Head of caudate nucleus (tissue), 42 donors: Measurements from ENCODE around the gene POLE.

Experiments used
- DNase-seq, 42 donors: peaks; one replicate each; pipeline versions ENCODE4 v3.0.0 to v3.0.0-alpha.2; 2020 to 2021; ENCODE audit warnings: mixed read lengths in 7 of 42
- intact Hi-C: fragments of 100-400 bp; cut with DNase I; formaldehyde crosslinking; loops from one replicate; pipeline ENCODE4 v1.15.0; 2022

POLE gene

DNA sequence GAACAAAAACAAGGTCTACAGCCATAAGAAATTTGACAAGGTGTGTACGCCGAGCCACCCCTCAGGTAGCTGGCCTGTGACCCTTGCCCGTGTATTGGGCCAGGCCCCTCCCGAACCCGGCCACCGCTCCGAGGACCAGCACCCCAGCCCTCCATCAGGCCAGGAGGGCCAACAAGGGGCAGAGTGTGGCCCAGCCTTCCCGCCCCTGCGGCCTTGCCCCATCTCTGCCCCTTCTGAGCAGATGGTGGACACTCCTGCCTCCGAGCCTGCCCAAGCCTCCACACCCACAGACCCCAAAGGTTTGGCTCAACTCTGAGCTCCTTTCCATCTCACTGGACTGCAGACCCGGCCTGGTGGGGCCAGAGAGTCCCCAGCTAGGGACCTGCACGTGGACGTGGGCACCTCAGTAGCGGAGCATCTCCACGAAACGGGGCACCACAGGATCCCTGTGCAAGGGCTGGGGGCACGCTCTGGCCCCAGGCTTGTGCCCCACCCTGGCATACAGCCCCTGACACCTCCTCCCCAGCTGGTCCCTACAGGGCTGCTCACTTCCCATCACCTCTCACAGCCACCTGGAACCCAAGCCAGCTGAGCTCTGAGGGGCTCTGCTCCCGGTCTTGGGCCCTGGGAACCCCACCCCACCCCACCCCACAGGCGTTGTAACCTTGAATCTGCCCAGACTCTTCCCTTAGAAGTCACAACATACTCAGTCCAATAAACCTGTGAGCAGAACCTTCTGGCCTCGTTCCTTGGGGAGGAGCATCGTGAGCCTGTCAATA lies 65.3 kb downstream of the POLE start:
- intact Hi-C loops = no loop called here
- no peak for DNase-seq

DNA sequence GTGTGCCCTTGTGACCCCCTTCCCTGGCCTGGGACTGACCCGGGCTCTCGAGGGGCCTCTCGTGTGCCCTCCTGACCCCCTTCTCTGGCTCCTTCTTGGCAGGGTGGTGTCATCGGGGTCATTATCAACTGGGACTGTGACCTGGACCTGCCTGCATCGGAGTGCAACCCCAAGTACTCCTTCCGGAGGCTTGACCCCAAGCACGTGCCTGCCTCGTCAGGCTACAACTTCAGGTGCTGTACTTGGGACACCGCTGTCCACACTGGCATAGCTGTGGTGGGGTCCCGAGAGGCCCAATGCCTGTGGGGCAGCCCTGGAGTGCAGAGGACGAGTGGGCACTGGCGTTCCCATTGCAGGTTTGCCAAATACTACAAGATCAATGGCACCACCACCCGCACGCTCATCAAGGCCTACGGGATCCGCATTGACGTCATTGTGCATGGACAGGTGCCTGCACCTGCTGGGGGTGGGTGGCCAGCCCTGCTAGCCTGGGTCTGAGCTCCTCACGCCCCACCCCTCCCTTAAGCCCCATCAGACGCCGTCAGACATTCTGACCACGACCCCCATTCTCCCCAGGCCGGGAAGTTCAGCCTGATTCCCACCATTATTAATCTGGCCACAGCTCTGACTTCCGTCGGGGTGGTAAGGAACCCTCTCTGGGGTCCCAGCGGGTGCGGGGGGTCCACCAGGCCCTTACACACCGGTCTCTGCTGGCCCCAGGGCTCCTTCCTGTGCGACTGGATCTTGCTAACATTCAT lies 66.1 kb downstream of the POLE start:
- intact Hi-C loops = no loop called here
- no peak for DNase-seq

DNA sequence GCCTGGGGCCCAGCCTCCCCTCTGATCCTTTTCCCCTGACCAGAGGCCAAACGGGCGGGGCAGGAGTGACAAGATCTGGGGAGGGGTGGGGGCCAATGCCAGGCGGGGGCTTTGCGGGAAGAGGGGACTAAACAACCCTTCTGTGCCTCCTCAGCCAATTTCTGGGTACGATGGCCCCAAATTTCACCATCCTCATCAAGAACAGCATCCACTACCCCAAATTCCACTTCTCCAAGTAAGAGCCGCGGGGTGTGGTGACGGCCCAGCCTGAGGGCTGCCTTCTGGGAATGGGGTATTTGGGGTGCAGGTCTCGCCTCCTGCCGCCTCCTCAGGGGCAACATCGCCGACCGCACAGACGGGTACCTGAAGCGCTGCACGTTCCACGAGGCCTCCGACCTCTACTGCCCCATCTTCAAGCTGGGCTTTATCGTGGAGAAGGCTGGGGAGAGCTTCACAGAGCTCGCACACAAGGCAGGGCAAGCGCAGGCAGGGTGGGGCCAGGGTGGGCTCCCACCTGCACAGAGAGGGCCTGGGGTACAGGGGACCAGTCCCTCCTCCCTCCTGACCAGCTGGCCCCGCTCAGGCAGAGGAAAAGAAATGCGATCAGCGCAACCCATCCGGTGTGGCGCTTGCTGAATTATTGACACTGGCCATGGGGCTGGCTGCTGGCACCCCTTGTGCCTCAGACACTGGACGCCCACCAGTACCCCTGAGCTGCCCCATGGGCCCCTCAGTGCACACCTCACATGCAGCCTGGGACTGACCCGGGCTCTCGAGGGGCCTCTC lies 66.8 kb downstream of the POLE start:
- intact Hi-C loops = no loop called here
- DNase-seq = no peak

DNA sequence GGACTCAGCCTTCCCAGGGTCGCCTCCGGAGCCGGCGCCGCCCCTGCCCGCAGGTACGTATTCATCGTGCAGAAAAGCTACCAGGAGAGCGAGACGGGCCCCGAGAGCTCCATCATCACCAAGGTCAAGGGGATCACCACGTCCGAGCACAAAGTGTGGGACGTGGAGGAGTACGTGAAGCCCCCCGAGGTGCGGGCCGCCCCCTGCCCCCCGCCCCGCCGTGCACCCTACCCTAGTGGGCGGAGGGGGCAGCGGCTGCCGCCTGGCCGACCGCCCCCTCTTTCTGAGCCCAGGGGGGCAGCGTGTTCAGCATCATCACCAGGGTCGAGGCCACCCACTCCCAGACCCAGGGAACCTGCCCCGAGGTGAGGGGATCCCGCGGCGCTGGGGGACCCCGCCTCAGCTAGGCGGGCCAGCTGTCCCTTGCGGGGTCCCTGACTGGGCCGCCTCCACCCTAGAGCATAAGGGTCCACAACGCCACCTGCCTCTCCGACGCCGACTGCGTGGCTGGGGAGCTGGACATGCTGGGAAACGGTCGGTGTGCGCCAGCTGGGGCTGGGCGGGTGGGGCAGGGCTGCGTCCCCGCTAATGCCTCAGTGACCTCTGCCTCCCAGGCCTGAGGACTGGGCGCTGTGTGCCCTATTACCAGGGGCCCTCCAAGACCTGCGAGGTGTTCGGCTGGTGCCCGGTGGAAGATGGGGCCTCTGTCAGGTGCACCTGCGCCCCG lies 67.6 kb downstream of the POLE start:
- no peak for DNase-seq
- intact Hi-C loops = no loop called here

DNA sequence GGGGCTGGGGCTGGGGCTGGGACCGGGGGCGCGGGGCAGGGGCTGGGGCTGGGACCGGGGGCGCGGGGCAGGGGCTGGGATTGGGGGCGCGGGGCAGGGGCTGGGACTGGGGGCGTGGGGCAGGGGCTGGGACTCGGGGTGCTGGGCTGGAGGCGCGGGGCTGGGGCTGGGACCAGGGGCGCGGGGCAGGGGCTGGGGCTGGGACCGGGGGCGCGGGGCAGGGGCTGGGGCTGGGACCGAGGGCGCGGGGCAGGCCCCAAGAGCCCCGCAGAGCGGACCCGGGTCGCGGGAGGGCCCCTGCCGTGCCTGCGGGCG lies 68.1 kb downstream of the POLE start:
- DNase-seq = no peak
- intact Hi-C loops = no loop called here

DNA sequence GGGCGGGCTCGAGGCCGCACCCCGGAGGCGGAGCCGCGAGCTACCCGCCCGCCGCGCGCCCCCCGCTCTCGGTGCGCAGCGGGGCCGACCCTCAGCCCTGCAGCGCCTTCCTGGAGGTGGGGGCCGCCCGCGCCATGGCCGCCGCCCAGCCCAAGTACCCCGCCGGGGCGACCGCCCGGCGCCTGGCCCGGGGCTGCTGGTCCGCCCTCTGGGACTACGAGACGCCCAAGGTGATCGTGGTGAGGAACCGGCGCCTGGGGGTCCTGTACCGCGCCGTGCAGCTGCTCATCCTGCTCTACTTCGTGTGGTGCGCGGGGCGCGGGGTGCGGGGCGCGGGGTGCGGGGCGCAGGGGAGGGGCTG lies 68.5 kb downstream of the POLE start, which contains the start of gene P2RX2:
P2RX2 (plus strand) TSS at position 94 of the 361 bp plus-strand sequence; CDS start at position 135, 41 bp downstream.
- DNase-seq = no peak
- intact Hi-C loops = no loop called here

DNA sequence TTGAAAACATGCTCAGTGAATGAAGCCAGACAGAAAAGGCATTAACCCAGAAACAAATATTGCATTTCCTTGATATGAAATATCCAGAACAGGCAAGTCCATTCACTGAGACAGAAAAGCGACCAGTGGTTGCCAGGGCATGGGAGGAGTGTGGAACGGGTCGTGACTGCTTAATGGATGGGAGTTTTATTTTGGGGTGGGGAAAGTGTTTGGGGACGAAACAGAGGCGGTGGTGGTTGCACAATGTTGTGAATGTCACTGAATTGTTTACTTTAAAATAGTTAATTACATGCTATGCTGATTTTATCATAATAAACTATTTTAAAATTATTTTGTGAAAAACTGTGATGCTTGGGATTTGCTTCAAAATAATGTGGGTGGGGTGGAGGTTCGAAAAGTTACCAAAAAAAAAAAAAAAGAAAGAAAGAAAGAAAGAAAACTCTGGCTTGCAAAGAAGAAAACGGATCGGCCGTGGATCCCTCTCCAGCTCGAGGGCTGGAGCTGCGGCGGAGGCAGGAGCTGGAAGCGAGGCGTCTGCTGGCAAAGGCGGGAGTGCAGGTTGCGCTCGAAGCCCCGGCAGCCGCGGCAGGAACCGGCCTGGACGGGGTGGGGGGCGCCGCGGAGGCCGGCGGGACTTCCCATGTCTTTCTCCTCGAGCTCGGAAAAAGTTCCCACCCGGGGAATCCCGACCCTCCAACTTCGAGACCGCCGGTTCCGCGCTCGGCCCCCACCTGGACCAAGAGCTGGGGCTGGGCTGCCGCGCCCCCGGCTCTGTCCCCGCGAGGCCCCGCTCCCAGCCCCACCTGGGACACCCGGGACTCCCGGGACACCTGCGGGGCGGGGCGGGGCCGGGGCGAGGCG lies 69.1 kb downstream of the POLE start:
- peak in 1 of 42 donors; percentile 28 for DNase-seq
- intact Hi-C loops = no loop called here

DNA sequence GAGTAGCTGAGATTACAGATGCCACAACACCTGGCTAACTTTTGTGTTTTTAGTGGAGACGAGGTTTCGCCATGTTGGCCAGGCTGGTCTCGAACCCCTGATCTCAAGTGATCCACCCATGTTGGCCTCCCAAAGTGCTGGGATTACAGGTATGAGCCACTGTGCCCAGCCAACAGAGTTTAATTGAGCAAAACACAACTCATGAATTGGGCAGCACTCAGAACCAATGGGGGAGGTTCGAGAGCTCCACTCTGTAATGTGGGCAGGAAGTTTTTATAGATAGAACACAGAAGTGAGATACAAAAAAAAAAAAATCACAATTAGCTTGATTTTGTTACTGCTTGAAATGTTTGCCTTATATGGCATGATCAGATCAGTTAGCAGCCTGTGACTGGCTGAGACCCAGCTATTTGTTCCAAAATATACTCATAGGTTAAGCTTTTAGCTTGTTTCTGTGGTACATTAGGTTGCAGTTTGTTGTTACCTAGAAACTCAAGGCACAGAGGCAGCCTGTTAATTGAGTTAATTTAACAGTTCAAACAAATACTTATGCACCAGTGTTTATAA lies 69.9 kb downstream of the POLE start:
- intact Hi-C loops = no loop called here
- DNase-seq = no peak

DNA sequence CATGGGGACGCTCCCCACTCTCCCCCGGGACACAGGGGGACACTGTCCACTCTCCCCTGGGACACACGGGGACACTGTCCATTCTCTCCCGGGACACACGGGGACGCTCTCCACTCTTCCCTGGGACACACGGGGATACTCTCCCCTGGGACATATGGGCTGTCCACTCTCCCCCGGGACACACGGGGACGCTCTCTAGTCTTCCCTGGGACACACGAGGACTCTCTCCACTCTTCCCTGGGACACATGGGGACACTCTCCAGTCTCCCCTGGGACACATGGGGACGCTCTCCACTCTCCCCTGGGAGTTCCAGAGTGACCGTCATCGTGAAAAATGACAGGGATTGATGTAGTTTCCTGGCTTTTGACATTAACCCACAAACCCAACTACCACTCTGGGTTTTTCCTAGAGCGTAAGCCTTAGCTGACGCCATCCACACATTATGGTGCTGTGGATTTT lies 71.5 kb downstream of the POLE start:
- no peak for DNase-seq
- intact Hi-C loops = no loop called here

DNA sequence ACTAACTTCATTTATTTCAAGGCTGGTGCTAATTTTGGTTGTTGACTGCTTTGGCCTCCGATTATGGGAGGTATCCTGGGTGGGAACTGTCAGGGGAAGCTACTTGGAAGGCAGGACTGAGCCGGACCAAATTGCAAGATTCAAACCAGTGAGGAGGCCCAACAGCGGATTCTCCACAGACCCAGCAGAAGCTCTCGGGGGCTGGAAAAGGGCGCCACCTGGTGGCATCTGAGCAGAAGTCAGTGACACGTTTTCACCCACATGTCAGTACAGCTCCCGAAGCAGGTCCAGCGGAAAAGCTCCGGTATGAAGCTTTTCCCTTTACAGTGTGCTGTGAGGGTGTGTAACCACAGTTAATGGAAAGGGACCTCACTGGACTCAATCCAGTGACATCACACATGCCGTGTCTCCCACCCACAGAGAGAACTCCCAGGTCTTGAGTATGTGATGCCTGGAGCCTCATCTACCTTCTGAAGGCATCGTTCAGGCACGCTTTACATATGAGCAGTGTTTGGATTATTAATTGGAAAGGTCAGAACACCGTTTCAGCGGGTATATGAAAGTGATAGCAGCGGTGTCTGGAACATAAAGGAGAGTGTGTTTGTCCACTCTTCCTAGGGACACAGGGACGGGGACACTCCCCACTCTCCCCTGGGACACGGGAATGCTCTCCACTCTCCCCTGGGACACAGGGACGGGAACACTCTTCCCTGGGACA lies 72.1 kb downstream of the POLE start:
- intact Hi-C loops = loop anchor here (5.0 kb wide), 1 partner anchor 198 kb away; no protein-coding TSS in a partner anchor
- DNase-seq = peak; percentile 73 to 95 (median 86)

DNA sequence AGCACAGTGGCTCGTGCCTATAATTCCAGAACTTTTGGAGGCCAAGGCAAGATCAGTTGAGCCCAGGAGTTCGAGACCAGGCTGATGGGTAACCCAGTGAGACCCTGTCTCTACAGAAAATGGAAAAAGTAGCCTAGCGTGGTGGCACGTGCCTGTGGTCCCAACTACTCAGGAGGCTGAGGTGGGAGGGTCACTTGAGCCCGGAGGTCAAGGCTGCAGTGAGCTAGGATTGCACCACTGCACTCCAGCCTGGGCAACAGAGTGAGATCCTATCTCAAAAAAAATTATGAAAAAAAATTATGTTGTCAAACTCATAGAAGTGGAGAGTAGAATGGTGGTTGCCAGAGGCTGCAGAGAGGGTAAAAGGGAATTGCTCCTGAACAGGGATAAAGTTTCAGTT lies 73.1 kb downstream of the POLE start:
- intact Hi-C loops = loop anchor here (5.0 kb wide), 1 partner anchor 197 kb away; no protein-coding TSS in a partner anchor
- DNase-seq = no peak

DNA sequence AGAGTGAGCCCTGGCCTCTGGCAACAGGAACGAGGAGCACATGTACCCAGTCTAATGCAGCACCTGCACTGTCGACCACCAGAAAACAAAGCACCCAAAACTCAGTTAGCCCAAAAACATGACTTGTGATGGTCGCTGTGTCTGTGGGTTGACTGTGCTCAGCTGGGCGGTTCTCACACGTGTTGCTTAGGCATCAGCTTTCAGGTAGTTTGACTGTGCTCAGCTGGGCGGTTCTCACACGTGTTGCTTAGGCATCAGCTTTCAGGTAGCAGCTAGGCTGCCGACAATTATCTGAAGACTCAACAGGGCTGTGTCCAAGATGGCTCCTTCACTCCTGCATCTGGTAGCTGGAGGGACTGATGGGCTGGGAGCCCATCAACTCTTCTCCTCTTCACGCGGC lies 75.5 kb downstream of the POLE start:
- intact Hi-C loops = loop anchor here (5.0 kb wide), 1 partner anchor 194 kb away; no protein-coding TSS in a partner anchor
- DNase-seq = no peak

DNA sequence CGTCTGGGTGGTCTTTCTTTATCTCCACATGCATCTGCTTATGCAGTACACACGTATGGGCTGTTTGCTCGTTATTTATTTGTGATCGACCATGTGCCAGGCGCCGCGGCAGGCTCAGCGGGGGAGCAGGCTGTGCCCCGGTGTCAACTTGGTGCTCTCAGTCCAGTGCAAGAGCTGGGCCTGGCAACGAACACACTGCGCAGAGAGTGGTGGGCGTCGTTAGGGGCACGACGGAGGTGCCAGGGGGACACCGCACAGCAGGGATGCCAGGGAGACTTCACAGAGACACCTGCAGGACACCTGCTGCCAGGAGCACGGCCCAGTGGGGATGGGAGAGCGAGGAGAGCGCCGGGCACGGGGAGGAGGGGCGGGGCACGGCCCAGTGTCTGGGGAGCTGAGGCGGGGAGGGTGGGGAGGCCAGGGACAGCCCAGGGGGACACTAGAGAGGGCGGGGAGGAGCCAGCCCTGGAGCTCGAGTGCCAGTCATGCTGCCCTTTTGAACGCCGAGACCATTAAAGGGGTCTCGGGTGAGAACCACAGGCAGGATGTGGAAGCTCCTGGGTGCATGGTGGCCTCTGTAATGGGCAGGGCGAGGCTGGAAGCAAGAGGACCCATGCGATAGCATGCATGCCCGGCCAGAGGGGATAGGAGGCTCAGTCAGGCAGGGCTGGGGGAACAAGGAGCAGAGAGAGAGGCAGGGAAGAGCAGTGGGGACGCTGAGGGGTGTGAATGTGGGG lies 76.1 kb downstream of the POLE start:
- no peak for DNase-seq
- intact Hi-C loops = loop anchor here (5.0 kb wide), 1 partner anchor 194 kb away; no protein-coding TSS in a partner anchor

DNA sequence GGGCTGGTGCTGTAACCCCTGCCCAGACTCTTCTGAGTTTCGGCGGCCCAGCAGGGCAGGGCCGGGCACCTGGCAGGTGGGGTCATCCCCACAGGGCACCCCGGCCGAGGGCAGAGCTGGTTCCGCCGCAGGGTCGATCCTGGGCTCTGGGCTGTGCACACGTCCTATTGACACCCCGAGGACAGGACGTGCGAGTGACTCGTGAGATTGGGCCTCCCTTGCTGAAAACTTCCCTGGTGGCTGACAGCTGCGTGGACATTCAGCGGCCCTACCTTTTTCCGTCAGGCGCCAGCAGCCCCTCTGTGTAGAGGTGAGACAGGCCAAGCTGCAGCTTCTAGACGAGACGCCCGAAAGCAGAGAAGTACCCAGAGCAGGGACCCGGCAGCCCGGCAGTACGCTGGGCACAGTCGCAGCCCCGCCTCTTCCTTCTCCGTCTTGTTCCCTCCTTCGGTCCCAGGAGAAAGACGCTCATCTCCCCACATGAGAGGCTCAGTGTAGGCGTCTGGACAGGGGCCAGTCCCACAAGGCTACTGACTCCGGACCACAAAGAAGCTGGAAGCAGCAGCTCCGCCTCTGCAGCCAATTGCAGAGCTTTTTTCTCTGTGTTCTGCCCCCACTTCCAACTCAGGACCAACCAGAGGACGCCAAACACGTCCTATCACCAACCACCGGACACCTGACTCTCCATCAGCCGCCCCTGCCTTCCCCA lies 76.9 kb downstream of the POLE start, which contains the start of gene LRCOL1:
LRCOL1 (minus strand) TSS at position 532 of the 709 bp plus-strand sequence. CDS start 4,331 bp downstream, outside the sequence.
- no peak for DNase-seq
- intact Hi-C loops = loop anchor here (5.0 kb wide), 1 partner anchor 193 kb away; no protein-coding TSS in a partner anchor
